ENCODE measurements around the gene OXNAD1. TPM values are rescaled to one million over a fixed set of nuclear protein-coding genes. Genes with fewer than 3 reads are reported as not detected.

Gene OXNAD1
- polyA plus RNA-seq, 1 of the 3 experiments (the other 2 are of a cell fraction) = 6.9 TPM

GRCh38 chr3:16331319-16331883 is 66.4 kb downstream of the OXNAD1 start:
- CTCF ChIA-PET = no interaction called here
- 91% methylated on average over 3 of the region's 3 CpGs for WGBS (ENCODE audit: low lambda C conversion rate)

GRCh38 chr3:16332904-16333426 is 68.0 kb downstream of the OXNAD1 start:
- H3K4me2 ChIP-seq = no peak overlapping the region
- ChIA-PET CTCF (interaction anchor here (1.2 to 1.9 kb wide), 3 partner anchors 10 to 184 kb away, joined by 3 to 6 read pairs (median 5); no protein-coding TSS in a partner anchor), POLR2A (no interaction called here)
- peaks cover 6% of the 10 kb centered on the region for H3F3A ChIP-seq (replicated peaks; ENCODE audit: insufficient read depth)
- no peak for TF ChIP-seq REST (IDR thresholded peaks at IDR 0.05; ENCODE audit: low read depth, low read length)
- 0 out of 2 replicates have a peak, but pooled peaks have one; percentile 11 for TF ChIP-seq TCF12 (IDR thresholded peaks at IDR 0.05)
- H3K36me3 ChIP-seq (replicated peaks in 1 of 2; ENCODE audit: control insufficient read depth in 1 of 2, insufficient read depth in 2 of 2, low read length in 1 of 2) = peaks cover 10 to 30% of the 10 kb centered on the region in 2 experiments
- H3K9me2 ChIP-seq = no peaks in the 10 kb centered on the region
- peak overlapping the region in 1 of 2 experiments; percentile 71; a peak in 1 of 4 replicates for H3K27ac ChIP-seq (ENCODE audit: low read depth in 2 of 2, low read length in 1 of 2)
- DNase-seq = no peak
- H3K9me3 ChIP-seq = peaks cover 10% of the 10 kb centered on the region; the same call in 1 of the 2 replicates
- H3K79me2 ChIP-seq (ENCODE audit: insufficient read depth) = no peaks in the 10 kb centered on the region
- H3K9ac ChIP-seq = no peak overlapping the region
- no peaks in the 10 kb centered on the region for H4K20me1 ChIP-seq (ENCODE audit: insufficient read depth)
- H2AFZ ChIP-seq (ENCODE audit: low read depth) = no peak overlapping the region
- H3K4me1 ChIP-seq (ENCODE audit: control insufficient read depth in 1 of 2, insufficient read depth in 2 of 2, low read depth in 1 of 2, low read length in 1 of 2) = peaks cover 0 to 10% of the 10 kb centered on the region in 2 experiments; a peak in 2 of 4 replicates
- no peaks in the 10 kb centered on the region for H3K27me3 ChIP-seq (ENCODE audit: insufficient read depth)
- no peak overlapping the region for H3K4me3 ChIP-seq (ENCODE audit: low read depth in 2 of 2, low read length in 1 of 2)
- WGBS (ENCODE audit: low lambda C conversion rate) = 89% methylated on average over 1 of the region's 1 CpG

More at GRCh38 chr3:16331319-16331883, 66.4 kb downstream of the OXNAD1 start:
- no peak overlapping the region for H3K4me3 ChIP-seq (ENCODE audit: low read depth in 2 of 2, low read length in 1 of 2)
- peaks cover 0 to 11% of the 10 kb centered on the region in 2 experiments; a peak in 2 of 4 replicates for H3K4me1 ChIP-seq (ENCODE audit: control insufficient read depth in 1 of 2, insufficient read depth in 2 of 2, low read depth in 1 of 2, low read length in 1 of 2)
- H3K4me2 ChIP-seq = no peak overlapping the region
- no peaks in the 10 kb centered on the region for H3K79me2 ChIP-seq (ENCODE audit: insufficient read depth)
- H2AFZ ChIP-seq (ENCODE audit: low read depth) = no peak overlapping the region
- H3K9me2 ChIP-seq = no peaks in the 10 kb centered on the region
- H4K20me1 ChIP-seq (ENCODE audit: insufficient read depth) = no peaks in the 10 kb centered on the region
- POLR2A ChIA-PET = no interaction called here
- no peaks in the 10 kb centered on the region for H3K27me3 ChIP-seq (ENCODE audit: insufficient read depth)
- no peak for TF ChIP-seq NFIC (IDR thresholded peaks at IDR 0.05; ENCODE audit: borderline replicate concordance)
- no peak overlapping the region for H3K27ac ChIP-seq (ENCODE audit: low read depth in 2 of 2, low read length in 1 of 2)
- no peak overlapping the region for H3K9ac ChIP-seq
- H3K9me3 ChIP-seq = peaks cover 10% of the 10 kb centered on the region; the same call in 1 of the 2 replicates
- peaks cover 6% of the 10 kb centered on the region for H3F3A ChIP-seq (replicated peaks; ENCODE audit: insufficient read depth)
- peaks cover 15 to 30% of the 10 kb centered on the region in 2 experiments for H3K36me3 ChIP-seq (replicated peaks in 1 of 2; ENCODE audit: control insufficient read depth in 1 of 2, insufficient read depth in 2 of 2, low read length in 1 of 2)
- no peak for DNase-seq

- ChIA-PET POLR2A (no interaction called here), CTCF (interaction anchor here (0.9 kb wide), 2 partner anchors 15 to 45 kb away, joined by 3 to 4 read pairs; no protein-coding TSS in a partner anchor)
- Histone ChIP-seq H4K20me1 (ENCODE audit: insufficient read depth) (no peaks in the 10 kb centered on the region), H3K79me2 (ENCODE audit: insufficient read depth) (no peaks in the 10 kb centered on the region), H3F3A (replicated peaks; ENCODE audit: insufficient read depth) (peaks cover 6% of the 10 kb centered on the region), H3K36me3 (replicated peaks in 1 of 2; ENCODE audit: control insufficient read depth in 1 of 2, insufficient read depth in 2 of 2, low read length in 1 of 2) (peaks cover 10 to 28% of the 10 kb centered on the region in 2 experiments), H3K27ac (ENCODE audit: low read depth in 2 of 2, low read length in 1 of 2) (no peak overlapping the region), H3K4me1 (ENCODE audit: control insufficient read depth in 1 of 2, insufficient read depth in 2 of 2, low read depth in 1 of 2, low read length in 1 of 2) (peaks cover 9 to 20% of the 10 kb centered on the region in 2 experiments; a peak in 2 of 4 replicates), H3K27me3 (ENCODE audit: insufficient read depth) (no peaks in the 10 kb centered on the region), H3K4me2 (no peak overlapping the region), H2AFZ (ENCODE audit: low read depth) (no peak overlapping the region), H3K9me3 (peaks cover 10% of the 10 kb centered on the region; the same call in 1 of the 2 replicates), H3K9ac (no peak overlapping the region), H3K4me3 (ENCODE audit: low read depth in 2 of 2, low read length in 1 of 2) (no peak overlapping the region), H3K9me2 (no peaks in the 10 kb centered on the region)
- no peak for DNase-seq
- TF ChIP-seq TAF1 (IDR thresholded peaks at IDR 0.05; ENCODE audit: borderline replicate concordance, low read depth, low read length) (no peak), USF1 (IDR thresholded peaks at IDR 0.05; ENCODE audit: borderline replicate concordance, low read depth) (no peak), TCF12 (IDR thresholded peaks at IDR 0.05) (no peak), ZBTB33 (IDR thresholded peaks at IDR 0.05; ENCODE audit: borderline replicate concordance, low read depth) (no peak), MAX (IDR thresholded peaks at IDR 0.05; ENCODE audit: low read depth) (no peak), USF2 (IDR thresholded peaks at IDR 0.05; ENCODE audit: borderline replicate concordance, low read depth, low read length) (no peak), POLR2AphosphoS5 (IDR thresholded peaks at IDR 0.05; ENCODE audit: low read depth, low read length) (no peak), GATA2 (CRISPR knock-in tag; IDR thresholded peaks at IDR 0.05) (no peak)
- WGBS (ENCODE audit: low lambda C conversion rate) = 72% methylated on average over 4 of the region's 4 CpGs
These were observed 69.9 kb downstream of the OXNAD1 start for GRCh38 chr3:16334909-16335308.
